COLO668 (cell line): ENCODE results near the gene RFX4.
"Not testable (repeated sequence)": the region's sequence is repeated elsewhere in the genome, so short reads cannot be mapped to it uniquely, and the experiment has no call there.

Experiments
- DNase-seq: peaks from one replicate; lab custom pipeline; 2025; ENCODE audit not compliant: unreplicated experiment; lab: John Stamatoyannopoulos, UW

Gene RFX4

DNA sequence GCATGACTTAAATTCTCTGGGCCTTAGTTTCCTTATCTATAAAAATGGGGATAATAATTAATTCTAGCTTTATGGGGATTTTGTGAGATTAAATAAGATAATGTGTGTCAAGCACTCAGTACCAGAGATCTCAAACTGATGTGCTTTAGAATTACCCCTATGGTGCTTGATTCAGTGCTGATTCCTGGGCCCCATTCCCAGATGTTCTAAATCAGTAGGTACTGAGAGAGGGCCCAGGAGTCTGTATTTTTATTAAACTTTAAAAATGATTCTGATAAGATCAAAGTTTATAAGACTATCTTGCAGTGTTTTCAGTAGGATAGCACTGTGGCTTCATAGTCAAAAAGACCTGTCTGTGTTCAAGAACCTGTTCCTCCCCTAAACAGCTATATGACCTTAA, 102.6 kb downstream of the RFX4 start:
- no peak for DNase-seq

DNA sequence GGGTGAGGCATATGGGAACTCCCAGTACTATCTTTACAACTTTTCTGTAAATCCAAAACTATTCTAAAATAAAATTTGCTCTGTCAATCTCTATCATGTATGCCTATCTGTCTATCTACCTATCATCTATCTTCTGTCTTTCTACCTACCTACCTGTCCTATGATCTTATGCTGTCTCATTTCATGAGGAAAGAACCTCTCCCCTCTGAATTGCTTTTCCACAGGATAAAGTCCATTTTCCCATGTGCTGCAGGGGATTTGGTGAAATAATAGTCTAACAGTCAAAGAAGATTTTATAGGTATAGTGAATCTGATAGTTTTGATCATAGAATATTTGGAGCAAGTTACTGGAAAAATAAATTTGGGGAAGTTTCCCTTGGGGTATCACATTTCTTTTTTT, 104.9 kb downstream of the RFX4 start:
- no peak for DNase-seq

GRCh38 chr12:106690569-106691305, 107.9 kb downstream of the RFX4 start:
- DNase-seq: no peak

GRCh38 chr12:106692033-106692432, 109.2 kb downstream of the RFX4 start:
- not testable (repeated sequence) for DNase-seq

- no peak for DNase-seq
Measured at GRCh38 chr12:106692896-106693820, 110.4 kb downstream of the RFX4 start.

DNA sequence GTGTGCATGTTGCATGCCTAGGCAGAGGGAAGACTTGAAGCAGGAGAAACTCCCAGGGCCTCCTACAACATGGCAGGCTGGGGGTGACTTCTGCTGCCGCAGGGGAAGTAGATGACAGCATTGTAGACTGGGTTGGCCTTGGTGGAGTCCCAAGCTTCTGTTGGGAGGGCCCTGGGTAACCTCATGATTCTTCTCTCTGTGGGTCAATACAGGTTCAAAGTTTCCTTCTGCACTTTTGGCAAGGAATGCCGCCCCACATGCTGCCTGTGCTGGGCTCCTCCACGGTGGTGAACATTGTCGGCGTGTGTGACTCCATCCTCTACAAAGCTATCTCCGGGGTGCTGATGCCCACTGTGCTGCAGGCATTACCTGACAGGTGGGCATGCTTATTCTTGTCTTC, 113.3 kb downstream of the RFX4 start:
- no peak for DNase-seq

DNA sequence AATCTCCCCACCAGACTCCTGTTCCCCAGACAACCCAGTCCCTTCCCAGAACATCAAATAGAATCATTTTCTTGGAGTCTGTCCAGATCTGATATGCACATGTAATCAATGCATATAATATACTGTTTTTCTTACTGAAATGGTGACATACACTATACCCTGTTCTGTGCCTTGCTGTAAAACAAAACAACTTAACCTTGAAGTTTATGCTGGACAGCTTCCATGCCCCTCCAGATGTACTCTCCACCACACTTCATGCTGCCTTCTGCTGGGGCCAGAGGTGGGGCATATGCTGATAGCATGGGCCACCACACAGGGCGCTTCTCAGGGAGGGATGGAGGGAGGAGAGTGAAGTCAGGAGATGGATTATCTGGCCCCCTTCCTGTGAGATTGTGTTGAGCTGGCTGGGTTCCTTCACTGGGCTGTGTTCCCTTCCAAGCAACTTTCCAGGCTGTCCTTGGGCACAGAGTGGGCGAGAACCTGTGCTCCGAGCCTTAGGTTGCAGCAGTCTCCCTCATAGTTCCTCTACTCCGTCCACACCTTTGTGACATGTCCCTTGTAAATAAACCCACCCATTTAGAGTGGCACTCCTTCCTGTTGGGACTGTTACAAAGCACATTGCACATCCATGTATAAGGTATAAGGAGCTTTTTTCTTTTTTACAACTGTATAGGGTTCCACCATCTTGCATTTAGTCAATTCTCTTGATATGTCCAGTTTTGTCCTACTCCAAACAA, 114.0 kb downstream of the RFX4 start:
- no peak for DNase-seq

GRCh38 chr12:106704081-106704480, 121.3 kb downstream of the RFX4 start:
- no peak for DNase-seq

GRCh38 chr12:106705971-106706370, 123.2 kb downstream of the RFX4 start:
- no peak for DNase-seq

DNA sequence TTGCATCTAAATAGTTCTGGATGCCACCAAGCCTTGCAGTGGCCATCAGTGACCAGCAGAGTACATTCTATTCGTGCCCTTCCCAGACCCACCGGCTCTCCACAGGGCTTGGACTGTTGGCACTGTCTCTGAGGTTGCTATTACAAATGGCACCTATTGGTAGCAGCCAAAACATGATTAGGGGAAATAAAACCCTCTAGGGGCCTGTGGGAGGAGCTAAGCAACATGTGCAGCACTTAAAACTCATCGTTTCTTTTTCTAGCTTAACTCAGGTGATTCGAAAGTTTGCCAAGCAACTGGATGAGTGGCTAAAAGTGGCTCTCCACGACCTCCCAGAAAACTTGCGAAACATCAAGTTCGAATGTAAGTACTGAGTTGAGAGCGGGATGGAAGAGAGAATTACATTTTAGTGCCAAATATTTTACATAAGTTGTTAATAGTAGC, 126.3 kb downstream of the RFX4 start:
- no peak for DNase-seq

GRCh38 chr12:106710143-106710893, 127.5 kb downstream of the RFX4 start:
- DNase-seq: no peak

- no peak for DNase-seq
Measured at GRCh38 chr12:106711316-106711715, 128.5 kb downstream of the RFX4 start.

DNA sequence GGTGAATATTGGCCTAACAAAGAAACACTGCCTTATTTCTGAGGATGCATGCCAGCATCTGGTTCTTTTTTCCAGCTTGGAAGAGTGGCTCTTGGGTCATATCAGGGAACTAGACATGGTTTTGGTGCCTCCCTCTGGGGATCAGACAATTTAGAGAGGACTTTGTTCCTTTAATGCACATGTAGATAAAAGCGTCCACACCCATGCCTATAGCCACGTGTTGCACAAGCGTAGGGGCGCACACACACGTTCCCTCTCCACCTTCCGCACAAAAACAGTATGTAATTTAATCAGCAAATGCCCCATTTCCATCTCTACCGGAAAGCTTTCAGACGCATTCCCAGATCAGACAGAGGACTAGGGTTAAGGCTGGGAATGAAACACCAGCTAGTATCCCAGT, 130.0 kb downstream of the RFX4 start:
- no peak for DNase-seq

DNA sequence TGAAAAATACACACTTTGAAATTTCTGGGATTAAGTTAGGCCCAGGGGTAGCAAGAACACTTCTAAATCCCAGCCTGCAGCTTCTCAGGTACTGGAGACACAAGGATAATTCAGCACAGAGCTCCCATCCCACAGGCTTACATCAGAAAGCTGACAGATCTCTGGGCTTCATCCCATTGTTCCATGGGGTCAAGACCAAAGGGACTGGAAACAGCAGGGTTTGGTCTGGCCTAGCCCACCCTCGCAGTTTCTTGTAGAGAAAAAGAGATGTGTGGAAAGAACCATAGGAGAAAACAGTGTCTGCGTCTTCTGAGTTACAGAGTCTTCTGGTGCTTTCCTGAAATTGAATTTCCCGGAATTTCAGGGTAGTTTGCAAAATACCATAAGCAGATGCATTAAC, 132.1 kb downstream of the RFX4 start:
- DNase-seq: no peak

DNA sequence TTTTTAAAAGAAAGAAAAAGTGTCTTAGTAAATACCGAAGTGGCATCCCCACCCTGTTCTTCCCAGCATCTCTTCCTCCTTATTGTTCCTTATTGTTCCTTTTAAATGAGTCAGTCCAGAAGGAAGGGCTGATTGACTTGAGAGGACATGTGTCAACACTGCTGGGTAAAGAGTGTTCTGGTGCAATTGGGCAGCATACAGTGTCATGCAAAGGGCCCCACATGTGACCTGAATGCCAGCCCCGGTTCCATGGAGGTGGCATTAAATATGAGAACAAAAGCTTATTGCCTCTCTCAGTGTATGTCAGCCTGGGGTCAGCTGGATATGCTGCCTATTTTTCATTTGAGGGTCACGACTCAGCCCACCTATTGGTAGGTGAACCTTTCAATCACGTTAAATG, 132.8 kb downstream of the RFX4 start:
- DNase-seq: no peak

- no peak for DNase-seq
Measured at GRCh38 chr12:106717673-106718072, 134.9 kb downstream of the RFX4 start.

- DNase-seq: no peak
Measured at GRCh38 chr12:106719879-106720278, 137.1 kb downstream of the RFX4 start.

- no peak for DNase-seq
Measured at GRCh38 chr12:106720696-106721095, 137.9 kb downstream of the RFX4 start.

DNA sequence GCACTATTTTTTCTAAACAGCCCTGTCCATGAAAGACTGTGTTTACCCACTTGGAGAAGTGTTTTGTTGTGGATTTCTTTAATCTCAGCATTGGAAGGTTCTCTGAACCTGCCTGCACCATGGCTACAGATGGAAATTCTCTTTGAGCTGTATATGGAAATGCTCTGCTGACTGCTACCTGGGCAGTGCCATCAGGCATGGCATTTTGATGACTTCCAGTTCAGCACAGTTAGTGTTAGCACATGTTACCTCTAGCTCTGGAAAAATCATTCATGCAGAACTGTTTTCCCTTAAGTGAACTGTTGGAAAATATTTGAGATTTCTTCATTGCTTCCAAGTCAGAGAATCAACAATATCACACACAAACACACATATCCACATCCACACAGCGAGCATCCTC, 139.1 kb downstream of the RFX4 start:
- no peak for DNase-seq

GRCh38 chr12:106722837-106723236, 140.0 kb downstream of the RFX4 start:
- DNase-seq: no peak

- no peak for DNase-seq
Measured at GRCh38 chr12:106723416-106723815, 140.6 kb downstream of the RFX4 start.
